Panc1 (cell line): ENCODE data around the gene VAV3. TPM values are rescaled to one million over a fixed set of nuclear protein-coding genes. Genes with fewer than 3 reads are reported as not detected.

Experiments
- ATAC-seq: fragments of 200-7000 bp; cut with Tn5 transposase; 2 replicates; pipeline ENCODE4 v1.9.1; 2020; ENCODE audit warnings: mild to moderate bottlenecking, moderate library complexity
- BruUV-seq: library from RNA; stranded (reverse); fragments of 400-500 nt; replicated peaks from 2 replicates; lab custom pipeline; 2021; lab: Mats Ljungman, UMichigan
- CTCF ChIA-PET: fragments of 300-600 bp; sonication (Branson Sonifier 250); formaldehyde crosslinking; loops from one replicate; lab custom pipeline; 2022; ENCODE audit warnings: antibody characterized with exemption; lab: Charles Lee
- POLR2A ChIA-PET: fragments of 300-600 bp; sonication (Branson Sonifier 250); formaldehyde crosslinking; loops from one replicate; lab custom pipeline; 2022; ENCODE audit warnings: antibody characterized with exemption; lab: Charles Lee
- DNase-seq: peaks from one replicate; pipeline ENCODE4 v3.0.0-alpha.2; 2010; ENCODE audit warnings: low read depth, low spot score
- H3K27ac ChIP-seq: 2 replicates; pipeline ENCODE4 v1.5.1; 2011; ENCODE audit warnings: mild to moderate bottlenecking, low read length, inconsistent platforms
- H3K27me3 ChIP-seq: fragments of 200-500 bp; sonication (Bioruptor generic); 2 replicates; pipeline ENCODE4 v1.6.0; 2014; ENCODE audit warnings: low read length, inconsistent platforms; ENCODE audit not compliant: control insufficient read depth, insufficient read depth
- H3K36me3 ChIP-seq: fragments of 200-500 bp; sonication (Bioruptor generic); 2 replicates; pipeline ENCODE4 v1.5.1; 2014; ENCODE audit warnings: inconsistent platforms, mild to moderate bottlenecking, low read length, moderate library complexity; ENCODE audit not compliant: control insufficient read depth, insufficient read depth
- H3K4me1 ChIP-seq: 2 replicates; pipeline ENCODE4 v1.5.1; 2011; ENCODE audit warnings: inconsistent platforms, mild to moderate bottlenecking, low read length, moderate library complexity; ENCODE audit not compliant: control insufficient read depth, insufficient read depth
- H3K4me3 ChIP-seq, 2 experiments: 2 replicates each; pipeline ENCODE4 v1.5.1; 2011 to 2012; ENCODE audit warnings: low read depth in 2 of 2, low read length in 2 of 2, mild to moderate bottlenecking in 2 of 2, inconsistent platforms in 1 of 2, moderate library complexity in 1 of 2
- H3K9me3 ChIP-seq: fragments of 200-500 bp; sonication (Bioruptor generic); 2 replicates; pipeline ENCODE4 v1.5.1; 2014; ENCODE audit warnings: low read depth, mild to moderate bottlenecking, inconsistent platforms, low read length, moderate library complexity; ENCODE audit not compliant: control insufficient read depth, insufficient read depth
- POLR2AphosphoS5 ChIP-seq: IDR thresholded peaks from 2 replicates; pipeline ENCODE4 v1.6.1; 2012; ENCODE audit warnings: mild to moderate bottlenecking, low read depth, low read length, moderate library complexity
- SIN3A ChIP-seq: IDR thresholded peaks from 2 replicates; pipeline ENCODE4 v1.6.1; 2012; ENCODE audit warnings: low read depth, mild to moderate bottlenecking, low read length, moderate library complexity, borderline replicate concordance; ENCODE audit not compliant: insufficient read depth
- TCF7L2 ChIP-seq: IDR thresholded peaks from 2 replicates; pipeline ENCODE4 v1.6.1; 2011; ENCODE audit warnings: mild to moderate bottlenecking, low read depth, low read length, inconsistent platforms
- in situ Hi-C: cut with HindIII; loops from 2 replicates; pipeline ENCODE4 v1.10.0; 2016; ENCODE audit warnings: low sequenced_read_pairs, low pct_unique_long_range_greater_than_20kb
- intact Hi-C: fragments of 100-400 bp; cut with micrococcal nuclease; formaldehyde crosslinking; loops from one replicate; pipeline ENCODE4 v1.10.0; 2022; ENCODE audit not compliant: unreplicated experiment
- total RNA-seq: library from RNA; stranded (reverse); gene quantifications from one replicate; pipeline ENCODE4 v1.2.1, GENCODE V29; 2021; ENCODE audit not compliant: unreplicated experiment
- TF ChIP-seq, protein P1 (sequence below), 2 experiments: IDR thresholded peaks; 2 replicates each; pipeline ENCODE4 v1.6.1; 2011 to 2012; ENCODE audit warnings: low read depth in 2 of 2, control low read depth in 1 of 2, low read length in 1 of 2, mild to moderate bottlenecking in 1 of 2, moderate library complexity in 1 of 2; ENCODE audit not compliant: insufficient read depth in 1 of 2
- TF ChIP-seq, protein P2 (sequence below): fragments of 450-650 bp; IDR thresholded peaks from 2 replicates; pipeline ENCODE4 v1.5.1; 2017; ENCODE audit warnings: mild to moderate bottlenecking

Gene VAV3
- total RNA-seq, 1 experiment from 2014 or later = 0.23 TPM

DNA sequence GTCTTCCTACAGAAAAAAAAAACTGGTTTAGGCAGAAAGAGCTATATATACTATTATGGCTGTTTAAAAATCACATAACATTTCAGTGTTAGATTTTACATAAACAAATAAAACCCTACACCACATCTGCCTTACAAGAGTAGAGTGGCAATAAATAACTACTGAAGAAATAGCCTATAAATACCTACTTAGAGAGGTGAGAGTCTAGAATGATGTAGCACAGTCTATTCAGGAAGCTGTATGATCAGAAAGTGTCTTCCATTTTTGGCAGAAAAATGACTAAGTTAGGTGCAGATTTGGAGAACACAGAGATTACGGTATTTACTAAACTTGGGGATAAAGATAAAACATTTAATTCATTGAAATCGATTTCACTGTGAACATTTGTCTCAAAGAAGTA, 75.5 kb downstream of the VAV3 start:
- ChIA-PET CTCF (interaction anchor here (0.9 kb wide), 1 partner anchor 87 kb away, joined by 3 read pairs; no protein-coding TSS in a partner anchor), POLR2A (no interaction called here)
- no TSS peak for BruUV-seq
- TF ChIP-seq TCF7L2 (no peak), POLR2AphosphoS5 (no peak), SIN3A (no peak)
- TF ChIP-seq, protein P1, sequence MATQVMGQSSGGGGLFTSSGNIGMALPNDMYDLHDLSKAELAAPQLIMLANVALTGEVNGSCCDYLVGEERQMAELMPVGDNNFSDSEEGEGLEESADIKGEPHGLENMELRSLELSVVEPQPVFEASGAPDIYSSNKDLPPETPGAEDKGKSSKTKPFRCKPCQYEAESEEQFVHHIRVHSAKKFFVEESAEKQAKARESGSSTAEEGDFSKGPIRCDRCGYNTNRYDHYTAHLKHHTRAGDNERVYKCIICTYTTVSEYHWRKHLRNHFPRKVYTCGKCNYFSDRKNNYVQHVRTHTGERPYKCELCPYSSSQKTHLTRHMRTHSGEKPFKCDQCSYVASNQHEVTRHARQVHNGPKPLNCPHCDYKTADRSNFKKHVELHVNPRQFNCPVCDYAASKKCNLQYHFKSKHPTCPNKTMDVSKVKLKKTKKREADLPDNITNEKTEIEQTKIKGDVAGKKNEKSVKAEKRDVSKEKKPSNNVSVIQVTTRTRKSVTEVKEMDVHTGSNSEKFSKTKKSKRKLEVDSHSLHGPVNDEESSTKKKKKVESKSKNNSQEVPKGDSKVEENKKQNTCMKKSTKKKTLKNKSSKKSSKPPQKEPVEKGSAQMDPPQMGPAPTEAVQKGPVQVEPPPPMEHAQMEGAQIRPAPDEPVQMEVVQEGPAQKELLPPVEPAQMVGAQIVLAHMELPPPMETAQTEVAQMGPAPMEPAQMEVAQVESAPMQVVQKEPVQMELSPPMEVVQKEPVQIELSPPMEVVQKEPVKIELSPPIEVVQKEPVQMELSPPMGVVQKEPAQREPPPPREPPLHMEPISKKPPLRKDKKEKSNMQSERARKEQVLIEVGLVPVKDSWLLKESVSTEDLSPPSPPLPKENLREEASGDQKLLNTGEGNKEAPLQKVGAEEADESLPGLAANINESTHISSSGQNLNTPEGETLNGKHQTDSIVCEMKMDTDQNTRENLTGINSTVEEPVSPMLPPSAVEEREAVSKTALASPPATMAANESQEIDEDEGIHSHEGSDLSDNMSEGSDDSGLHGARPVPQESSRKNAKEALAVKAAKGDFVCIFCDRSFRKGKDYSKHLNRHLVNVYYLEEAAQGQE (IDR thresholded peaks at IDR 0.05; ENCODE audit: insufficient read depth in 1 of 2, low read depth in 2 of 2, low read length in 1 of 2) = no peak
- TF ChIP-seq, protein P2, sequence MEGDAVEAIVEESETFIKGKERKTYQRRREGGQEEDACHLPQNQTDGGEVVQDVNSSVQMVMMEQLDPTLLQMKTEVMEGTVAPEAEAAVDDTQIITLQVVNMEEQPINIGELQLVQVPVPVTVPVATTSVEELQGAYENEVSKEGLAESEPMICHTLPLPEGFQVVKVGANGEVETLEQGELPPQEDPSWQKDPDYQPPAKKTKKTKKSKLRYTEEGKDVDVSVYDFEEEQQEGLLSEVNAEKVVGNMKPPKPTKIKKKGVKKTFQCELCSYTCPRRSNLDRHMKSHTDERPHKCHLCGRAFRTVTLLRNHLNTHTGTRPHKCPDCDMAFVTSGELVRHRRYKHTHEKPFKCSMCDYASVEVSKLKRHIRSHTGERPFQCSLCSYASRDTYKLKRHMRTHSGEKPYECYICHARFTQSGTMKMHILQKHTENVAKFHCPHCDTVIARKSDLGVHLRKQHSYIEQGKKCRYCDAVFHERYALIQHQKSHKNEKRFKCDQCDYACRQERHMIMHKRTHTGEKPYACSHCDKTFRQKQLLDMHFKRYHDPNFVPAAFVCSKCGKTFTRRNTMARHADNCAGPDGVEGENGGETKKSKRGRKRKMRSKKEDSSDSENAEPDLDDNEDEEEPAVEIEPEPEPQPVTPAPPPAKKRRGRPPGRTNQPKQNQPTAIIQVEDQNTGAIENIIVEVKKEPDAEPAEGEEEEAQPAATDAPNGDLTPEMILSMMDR = no peak
- Histone ChIP-seq H3K9me3 (no peaks in the 10 kb centered on the region), H3K27ac (no peak overlapping the region), H3K36me3 (no peaks in the 10 kb centered on the region), H3K27me3 (no peaks in the 10 kb centered on the region), H3K4me3 (no peak overlapping the region), H3K4me1 (no peaks in the 10 kb centered on the region)
- in situ Hi-C loops = no loop called here
- ATAC-seq (no peak), DNase-seq (no peak)
- intact Hi-C loops = no loop called here

DNA sequence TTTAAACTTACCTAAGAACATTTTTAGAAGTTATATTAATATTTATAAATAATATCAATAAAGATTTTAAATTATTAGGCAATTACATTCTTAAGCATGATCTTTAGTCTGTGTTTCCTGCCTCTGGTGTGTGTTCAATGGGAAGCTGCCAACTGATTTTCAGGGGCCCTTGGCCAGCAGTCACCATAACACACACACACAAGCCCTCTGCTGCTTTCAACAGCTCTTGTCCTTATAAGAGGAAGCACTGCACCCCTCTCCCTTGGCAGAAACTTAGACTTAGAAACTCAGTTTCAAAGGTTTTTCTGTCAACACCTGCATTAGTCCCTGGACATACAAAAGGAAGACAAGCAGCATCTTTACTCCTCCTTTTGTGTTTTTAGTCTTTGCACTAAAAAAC, 81.4 kb downstream of the VAV3 start:
- Histone ChIP-seq H3K27ac (no peak overlapping the region), H3K4me3 (no peak overlapping the region), H3K36me3 (no peaks in the 10 kb centered on the region), H3K4me1 (no peaks in the 10 kb centered on the region), H3K27me3 (no peaks in the 10 kb centered on the region), H3K9me3 (no peaks in the 10 kb centered on the region)
- in situ Hi-C loops = no loop called here
- BruUV-seq = no TSS peak
- CTCF ChIA-PET = no interaction called here
- TF ChIP-seq, protein P1 (IDR thresholded peaks at IDR 0.05; ENCODE audit: insufficient read depth in 1 of 2, low read depth in 2 of 2, low read length in 1 of 2) = no peak
- TF ChIP-seq TCF7L2 = no peak
- TF ChIP-seq, protein P2 = no peak
- no peak for TF ChIP-seq SIN3A
- TF ChIP-seq POLR2AphosphoS5 = no peak
- POLR2A ChIA-PET = no interaction called here
- no peak for DNase-seq
- intact Hi-C loops = no loop called here
- no peak for ATAC-seq
